OCI-LY3 (cell line): ENCODE measurements around the gene ANKRD42.

Experiments used
- EZH2phosphoT487 ChIP-seq: fragments of 200-600 bp; shearing (Covaris generic); IDR thresholded peaks from 2 replicates; pipeline ENCODE4 v1.6.1; 2018; ENCODE audit warnings: antibody characterized with exemption, mixed run types, low read depth
- TF ChIP-seq, protein P1 (sequence below): fragments of 200-600, 300-600 bp; sonication (generic); IDR thresholded peaks from 2 replicates; pipeline ENCODE4 v1.5.1; 2014; ENCODE audit warnings: antibody characterized with exemption, low read length, low read depth

DNA sequence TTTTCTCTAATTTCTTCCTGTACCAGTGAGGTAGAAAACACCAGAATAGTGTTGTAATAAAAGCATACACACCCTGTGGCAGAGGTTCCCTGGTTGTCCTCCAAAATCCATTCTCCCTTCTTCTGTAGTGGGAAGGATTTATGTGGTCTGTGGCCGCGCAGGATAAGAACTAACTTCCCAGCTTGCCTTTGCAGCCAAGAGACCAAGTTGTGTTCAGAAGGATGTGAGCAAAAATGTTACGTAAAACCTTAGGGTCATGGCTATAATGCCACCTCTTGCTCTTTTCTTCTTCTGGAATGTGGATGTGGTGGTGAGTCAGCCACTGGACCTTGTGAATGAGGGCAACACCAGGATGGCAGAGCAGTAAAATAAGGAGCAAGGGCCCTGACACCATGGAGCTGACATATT is 64.3 kb downstream of the ANKRD42 start:
- no peak for TF ChIP-seq EZH2phosphoT487
- TF ChIP-seq, protein P1, sequence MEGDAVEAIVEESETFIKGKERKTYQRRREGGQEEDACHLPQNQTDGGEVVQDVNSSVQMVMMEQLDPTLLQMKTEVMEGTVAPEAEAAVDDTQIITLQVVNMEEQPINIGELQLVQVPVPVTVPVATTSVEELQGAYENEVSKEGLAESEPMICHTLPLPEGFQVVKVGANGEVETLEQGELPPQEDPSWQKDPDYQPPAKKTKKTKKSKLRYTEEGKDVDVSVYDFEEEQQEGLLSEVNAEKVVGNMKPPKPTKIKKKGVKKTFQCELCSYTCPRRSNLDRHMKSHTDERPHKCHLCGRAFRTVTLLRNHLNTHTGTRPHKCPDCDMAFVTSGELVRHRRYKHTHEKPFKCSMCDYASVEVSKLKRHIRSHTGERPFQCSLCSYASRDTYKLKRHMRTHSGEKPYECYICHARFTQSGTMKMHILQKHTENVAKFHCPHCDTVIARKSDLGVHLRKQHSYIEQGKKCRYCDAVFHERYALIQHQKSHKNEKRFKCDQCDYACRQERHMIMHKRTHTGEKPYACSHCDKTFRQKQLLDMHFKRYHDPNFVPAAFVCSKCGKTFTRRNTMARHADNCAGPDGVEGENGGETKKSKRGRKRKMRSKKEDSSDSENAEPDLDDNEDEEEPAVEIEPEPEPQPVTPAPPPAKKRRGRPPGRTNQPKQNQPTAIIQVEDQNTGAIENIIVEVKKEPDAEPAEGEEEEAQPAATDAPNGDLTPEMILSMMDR, result no peak
